IMR-90 (cell line): ENCODE data around the gene OPN4. TPM values are rescaled to one million over a fixed set of nuclear protein-coding genes. Genes with fewer than 3 reads are reported as not detected.

Experiments
- ATAC-seq: fragments of 200-7000 bp; cut with Tn5 transposase; 2 replicates; pipeline ENCODE4 v1.9.1; 2020; ENCODE audit warnings: low read depth, mild to moderate bottlenecking, moderate library complexity
- BruUV-seq: library from RNA; stranded (reverse); fragments of 400-500 nt; replicated peaks from 2 replicates; lab custom pipeline; 2021; lab: Mats Ljungman, UMichigan
- CTCF ChIA-PET: fragments of 300-600 bp; formaldehyde crosslinking; extraction: SDS; loops from one replicate; lab custom pipeline; 2021; ENCODE audit warnings: antibody characterized with exemption; lab: Yijun Ruan, JAX
- POLR2A ChIA-PET: fragments of 300-600 bp; sonication (Branson Sonifier 250); formaldehyde crosslinking; loops from one replicate; lab custom pipeline; 2022; ENCODE audit warnings: antibody characterized with exemption; ENCODE audit not compliant: unreplicated experiment; lab: Charles Lee
- DNase-seq: peaks from one replicate; pipeline ENCODE4 v3.0.0; 2013
- H2AFZ ChIP-seq: replicated peaks from 2 replicates; pipeline ENCODE3; 2013; ENCODE audit warnings: low read length, mild to moderate bottlenecking; ENCODE audit not compliant: poor library complexity
- H2AK5ac ChIP-seq: 2 replicates; pipeline ENCODE4 v1.6.1; 2013; ENCODE audit warnings: low read depth, low read length, inconsistent platforms
- H2AK9ac ChIP-seq: replicated peaks from 2 replicates; pipeline ENCODE3; 2013; ENCODE audit warnings: mild to moderate bottlenecking, low read depth, low read length, moderate library complexity; ENCODE audit not compliant: poor library complexity
- H2BK120ac ChIP-seq: 2 replicates; pipeline ENCODE4 v1.6.1; 2013; ENCODE audit warnings: low read depth, low read length, inconsistent platforms
- H2BK15ac ChIP-seq: 3 replicates; pipeline ENCODE4 v1.6.1; 2013; ENCODE audit warnings: low read depth, low read length, inconsistent platforms
- H2BK20ac ChIP-seq: 2 replicates; pipeline ENCODE4 v1.6.1; 2013; ENCODE audit warnings: low read depth, mild to moderate bottlenecking, inconsistent platforms, low read length, moderate library complexity
- H2BK5ac ChIP-seq: 2 replicates; pipeline ENCODE4 v1.6.1; 2013; ENCODE audit warnings: mild to moderate bottlenecking, low read depth, low read length, inconsistent platforms; ENCODE audit not compliant: poor library complexity, severe bottlenecking
- H3K14ac ChIP-seq: replicated peaks from 2 replicates; pipeline ENCODE4 v1.6.1; 2013; ENCODE audit warnings: low read depth, low read length, inconsistent platforms
- H3K18ac ChIP-seq: 2 replicates; pipeline ENCODE4 v1.6.1; 2013; ENCODE audit warnings: low read depth, low read length, control low read depth
- H3K23ac ChIP-seq: 2 replicates; pipeline ENCODE4 v1.6.1; 2013; ENCODE audit warnings: low read depth, low read length, inconsistent platforms
- H3K27ac ChIP-seq: 2 replicates; pipeline ENCODE4 v1.5.1; 2013; ENCODE audit warnings: mild to moderate bottlenecking, control low read depth, low read length; ENCODE audit not compliant: insufficient read depth
- H3K27me3 ChIP-seq: 2 replicates; pipeline ENCODE4 v1.6.1; 2013; ENCODE audit warnings: low read length; ENCODE audit not compliant: control insufficient read depth, insufficient read depth
- H3K36me3 ChIP-seq: 2 replicates; pipeline ENCODE4 v1.6.1; 2013; ENCODE audit warnings: low read length, mixed read lengths; ENCODE audit not compliant: control insufficient read depth, insufficient read depth
- H3K4ac ChIP-seq: 2 replicates; pipeline ENCODE4 v1.6.1; 2013; ENCODE audit warnings: low read depth, low read length, inconsistent platforms
- H3K4me1 ChIP-seq: 2 replicates; pipeline ENCODE4 v1.6.1; 2013; ENCODE audit warnings: low read length, mixed read lengths; ENCODE audit not compliant: control insufficient read depth, insufficient read depth
- H3K4me2 ChIP-seq: 2 replicates; pipeline ENCODE4 v1.6.1; 2013; ENCODE audit warnings: low read depth, mild to moderate bottlenecking, control low read depth, low read length, moderate library complexity
- H3K4me3 ChIP-seq: 2 replicates; pipeline ENCODE4 v1.5.1; 2013; ENCODE audit warnings: low read depth, mild to moderate bottlenecking, control low read depth, low read length, moderate library complexity; ENCODE audit not compliant: insufficient read depth
- H3K56ac ChIP-seq: 2 replicates; pipeline ENCODE4 v1.6.1; 2013; ENCODE audit warnings: low read length, inconsistent platforms; ENCODE audit not compliant: insufficient read depth; ENCODE audit errors: extremely low read depth
- H3K79me1 ChIP-seq, 2 experiments: 2 replicates each; pipeline ENCODE4 v1.6.1; 2013; ENCODE audit warnings: low read length in 2 of 2, inconsistent platforms in 1 of 2, low read depth in 1 of 2
- H3K9ac ChIP-seq: 2 replicates; pipeline ENCODE4 v1.6.1; 2013; ENCODE audit warnings: low read depth, low read length, control low read depth
- H3K9me1 ChIP-seq: 2 replicates; pipeline ENCODE4 v1.6.1; 2013; ENCODE audit warnings: low read length, inconsistent platforms; ENCODE audit not compliant: insufficient read depth
- H3K9me3 ChIP-seq: 2 replicates; pipeline ENCODE4 v1.6.1; 2013; ENCODE audit warnings: low read length; ENCODE audit not compliant: control insufficient read depth, insufficient read depth
- H4K20me1 ChIP-seq: 2 replicates; pipeline ENCODE4 v1.6.1; 2013; ENCODE audit warnings: low read length, inconsistent platforms; ENCODE audit not compliant: insufficient read depth
- H4K5ac ChIP-seq: 2 replicates; pipeline ENCODE4 v1.6.1; 2013; ENCODE audit warnings: mild to moderate bottlenecking, low read depth, low read length, control low read depth
- H4K8ac ChIP-seq, 2 experiments: 2 replicates each; pipeline ENCODE4 v1.6.1; 2013; ENCODE audit warnings: low read depth in 2 of 2, low read length in 2 of 2, control low read depth in 1 of 2, inconsistent platforms in 1 of 2
- H4K91ac ChIP-seq: 2 replicates; pipeline ENCODE4 v1.6.1; 2013; ENCODE audit warnings: low read depth, low read length, inconsistent platforms; ENCODE audit not compliant: insufficient read depth
- FOS ChIP-seq: fragments of 150-350 bp; IDR thresholded peaks from 2 replicates; pipeline ENCODE4 v1.6.1; 2016; ENCODE audit warnings: low read depth, low read length
- WGBS, 2 experiments: methylation state at CpG; one replicate each; pipeline versions ENCODE4 v1.1.5 to v1.1.7; 2013; ENCODE audit warnings: missing lambda C conversion rate in 2 of 2; ENCODE audit not compliant: insufficient read length in 1 of 2; ENCODE audit errors: extremely low coverage in 2 of 2; 5-methylcytosine and 5-hydroxymethylcytosine counted together
- dilution Hi-C: fragments of 300-500 bp; cut with HindIII; formaldehyde crosslinking; loops from one replicate; pipeline ENCODE4 v1.14.3; 2018; ENCODE audit warnings: low sequenced_read_pairs; ENCODE audit not compliant: unreplicated experiment
- in situ Hi-C: fragments of 300-500 bp; cut with MboI; formaldehyde crosslinking; loops from 3 replicates; pipeline ENCODE4 v1.14.3; 2019; ENCODE audit warnings: low sequenced_read_pairs, inconsistent platforms, mixed read lengths
- intact Hi-C: fragments of 100-400 bp; cut with micrococcal nuclease; formaldehyde crosslinking; loops from 2 replicates; pipeline ENCODE4 v1.10.0; 2022
- polyA plus RNA-seq, 3 experiments: library from polyadenylated mRNA; depleted of rRNA; stranded (reverse); fragments of >200 nt; gene quantifications; 2 replicates each; pipeline ENCODE4 v1.2.3, GENCODE V29; 2012; ENCODE audit warnings: low replicate concordance in 1 of 3
- total RNA-seq: library from RNA; depleted of rRNA; stranded (reverse); fragments of >200 nt; gene quantifications from 2 replicates; pipeline ENCODE4 v1.2.3, GENCODE V29; 2012

OPN4 gene
- total and polyA plus RNA-seq, 2 of the 4 experiments (the other 2 are of a cell fraction): 0.03 TPM; not detected in 1

- Histone ChIP-seq H2BK120ac (no peak overlapping the region), H3K9ac (no peak overlapping the region), H3K79me1 (no peaks in the 10 kb centered on the region)
These were observed 24.8 kb downstream of the OPN4 start for GRCh38 chr10:86678999-86679792.

More at GRCh38 chr10:86678999-86679792, 24.8 kb downstream of the OPN4 start:
- H3K4me2 ChIP-seq: no peak overlapping the region
- dilution Hi-C loops: no loop called here
- POLR2A ChIA-PET: no interaction called here
- no peaks in the 10 kb centered on the region for H3K36me3 ChIP-seq
- no peak overlapping the region for H2BK5ac ChIP-seq
- H3K23ac ChIP-seq: no peak overlapping the region
- H3K27ac ChIP-seq: no peak overlapping the region
- H2AK9ac ChIP-seq: no peak overlapping the region
- 92% methylated on average over 4 of the region's 13 CpGs; no CpG with 5 or more reads in 1 of the 2 experiments for WGBS, 2 experiments
- no peak overlapping the region for H3K18ac ChIP-seq
- no peak overlapping the region for H4K8ac ChIP-seq
- no TSS peak for BruUV-seq
- no peak overlapping the region for H2AFZ ChIP-seq
- no peak for DNase-seq
- H4K5ac ChIP-seq: no peak overlapping the region
- TF ChIP-seq FOS: no peak
- no peaks in the 10 kb centered on the region for H3K9me3 ChIP-seq
- H3K14ac ChIP-seq: no peak overlapping the region
- H2AK5ac ChIP-seq: no peak overlapping the region
- in situ Hi-C loops: no loop called here
- no peaks in the 10 kb centered on the region for H4K20me1 ChIP-seq
- peaks cover 7% of the 10 kb centered on the region; the same call in 1 of the 2 replicates for H3K4me1 ChIP-seq
- CTCF ChIA-PET: no interaction called here
- H3K4me3 ChIP-seq: no peak overlapping the region
- no peak overlapping the region for H3K56ac ChIP-seq
- no peak overlapping the region for H3K4ac ChIP-seq
- H2BK20ac ChIP-seq: no peak overlapping the region
- no peak overlapping the region for H4K91ac ChIP-seq
- no peak overlapping the region for H2BK15ac ChIP-seq
- no peaks in the 10 kb centered on the region for H3K9me1 ChIP-seq
- ATAC-seq: no peak
- no peaks in the 10 kb centered on the region for H3K27me3 ChIP-seq
- intact Hi-C loops: no loop called here
